ENCODE data around the gene CEP250.

DNA sequence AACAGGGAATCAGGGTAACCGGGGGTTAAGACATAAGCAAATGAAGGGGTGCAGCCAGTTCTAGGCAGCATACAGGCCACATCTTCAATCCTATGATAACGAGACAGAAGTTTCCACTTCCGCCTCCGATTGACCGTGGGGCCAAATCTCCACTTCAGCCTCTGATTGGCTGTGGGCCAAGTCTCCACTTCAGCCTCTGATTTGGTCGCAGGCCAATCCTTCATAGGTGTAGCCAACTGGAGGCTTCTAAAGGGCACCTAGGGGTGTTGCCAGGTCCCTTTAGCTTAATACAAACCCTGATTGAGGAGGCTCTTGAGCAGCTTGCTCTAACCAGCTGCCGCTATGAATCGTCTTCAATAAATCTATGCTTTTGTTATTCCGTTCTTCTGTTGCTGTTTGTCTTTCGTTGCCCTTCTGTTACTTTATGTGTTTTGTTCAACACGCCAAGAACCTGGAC lies 84.4 kb downstream of the CEP250 start:
- TF ChIP-seq, protein P1, sequence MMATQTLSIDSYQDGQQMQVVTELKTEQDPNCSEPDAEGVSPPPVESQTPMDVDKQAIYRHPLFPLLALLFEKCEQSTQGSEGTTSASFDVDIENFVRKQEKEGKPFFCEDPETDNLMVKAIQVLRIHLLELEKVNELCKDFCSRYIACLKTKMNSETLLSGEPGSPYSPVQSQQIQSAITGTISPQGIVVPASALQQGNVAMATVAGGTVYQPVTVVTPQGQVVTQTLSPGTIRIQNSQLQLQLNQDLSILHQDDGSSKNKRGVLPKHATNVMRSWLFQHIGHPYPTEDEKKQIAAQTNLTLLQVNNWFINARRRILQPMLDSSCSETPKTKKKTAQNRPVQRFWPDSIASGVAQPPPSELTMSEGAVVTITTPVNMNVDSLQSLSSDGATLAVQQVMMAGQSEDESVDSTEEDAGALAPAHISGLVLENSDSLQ (IDR thresholded peaks at IDR 0.05), result peak; percentile 99
- no peak for TF ChIP-seq NFRKB (IDR thresholded peaks at IDR 0.05)
- no peak for TF ChIP-seq FOXK2 (IDR thresholded peaks at IDR 0.05)
- no peak for TF ChIP-seq L3MBTL2 (conservative IDR thresholded peaks at IDR 0.05)
- no peak for TF ChIP-seq SP1 (IDR thresholded peaks at IDR 0.05)
- TF ChIP-seq ZNF384 (IDR thresholded peaks at IDR 0.05), result no peak
- TF ChIP-seq FOXM1 (IDR thresholded peaks at IDR 0.05; ENCODE audit: borderline replicate concordance), result no peak
- TF ChIP-seq HDGF (IDR thresholded peaks at IDR 0.05; ENCODE audit: borderline replicate concordance), result peak; percentile 37; the same call in 1 of the 2 replicates
